Dendritic cell treated with granulocyte-macrophage colony-stimulating factor and Interleukin-4, amounts not matched to agents 40 ng/mL and 50 ng/mL, for 4 days (primary cell): ENCODE measurements around the gene PDLIM5.
"Not testable (repeated sequence)": the region's sequence is repeated elsewhere in the genome, so short reads cannot be mapped to it uniquely, and the experiment has no call there.

Experiments used
- H3K27ac Mint-ChIP-seq: one replicate; pipeline ENCODE4 v1.8.0; 2022; ENCODE audit warnings: mild to moderate bottlenecking, mixed read lengths
- H3K27me3 Mint-ChIP-seq: one replicate; pipeline ENCODE4 v1.8.0; 2022; ENCODE audit warnings: mild to moderate bottlenecking, mixed read lengths
- H3K36me3 Mint-ChIP-seq: one replicate; pipeline ENCODE4 v1.8.0; 2022; ENCODE audit warnings: low read depth, mixed read lengths
- H3K4me1 Mint-ChIP-seq: one replicate; pipeline ENCODE4 v1.8.0; 2022; ENCODE audit warnings: low read depth, mixed read lengths
- H3K4me3 Mint-ChIP-seq: one replicate; pipeline ENCODE4 v1.8.0; 2022; ENCODE audit warnings: mild to moderate bottlenecking, moderate library complexity, mixed read lengths
- H3K9me3 Mint-ChIP-seq: one replicate; pipeline ENCODE4 v1.8.0; 2022; ENCODE audit warnings: mixed read lengths
- intact Hi-C: fragments of 100-400 bp; cut with micrococcal nuclease; formaldehyde crosslinking; loops from one replicate; pipeline ENCODE4 v1.15.0; 2022

The PDLIM5 gene

DNA sequence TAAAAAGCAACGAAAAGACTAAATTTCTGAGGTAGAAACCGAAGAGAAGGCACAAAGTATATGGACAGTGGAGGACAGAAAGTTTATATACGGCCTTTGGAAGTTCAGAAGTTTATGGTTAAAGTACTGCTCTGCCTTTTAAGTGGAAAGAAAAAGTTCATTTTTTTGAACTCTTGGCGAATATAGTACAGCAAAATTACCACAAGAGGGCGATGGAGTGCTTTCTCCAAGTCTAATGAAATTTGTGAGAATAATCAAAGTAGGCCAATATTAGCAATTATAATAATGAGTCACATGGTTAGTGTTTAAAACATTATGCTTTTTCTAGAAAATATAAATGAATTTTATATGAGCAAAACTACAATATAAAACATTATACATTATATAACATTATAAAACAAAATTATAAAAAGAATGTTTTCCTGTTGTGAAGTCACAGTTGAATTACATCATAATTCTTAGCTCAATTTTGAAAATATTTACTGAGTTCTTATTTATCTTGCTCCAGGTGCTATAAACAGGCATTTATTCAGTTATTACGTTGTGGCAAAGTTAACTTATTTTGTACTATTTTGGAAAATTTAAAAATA is 169.8 kb downstream of the PDLIM5 start:
- Mint-ChIP-seq H3K27ac (no peak overlapping the region), H3K4me1 (no peaks in the 10 kb centered on the region), H3K36me3 (peaks cover 59% of the 10 kb centered on the region), H3K27me3 (no peaks in the 10 kb centered on the region), H3K4me3 (no peak overlapping the region), H3K9me3 (no peaks in the 10 kb centered on the region)
- intact Hi-C loops, result loop anchor here (1.0 kb wide), 1 partner anchor 504 kb away; no protein-coding TSS in a partner anchor

DNA sequence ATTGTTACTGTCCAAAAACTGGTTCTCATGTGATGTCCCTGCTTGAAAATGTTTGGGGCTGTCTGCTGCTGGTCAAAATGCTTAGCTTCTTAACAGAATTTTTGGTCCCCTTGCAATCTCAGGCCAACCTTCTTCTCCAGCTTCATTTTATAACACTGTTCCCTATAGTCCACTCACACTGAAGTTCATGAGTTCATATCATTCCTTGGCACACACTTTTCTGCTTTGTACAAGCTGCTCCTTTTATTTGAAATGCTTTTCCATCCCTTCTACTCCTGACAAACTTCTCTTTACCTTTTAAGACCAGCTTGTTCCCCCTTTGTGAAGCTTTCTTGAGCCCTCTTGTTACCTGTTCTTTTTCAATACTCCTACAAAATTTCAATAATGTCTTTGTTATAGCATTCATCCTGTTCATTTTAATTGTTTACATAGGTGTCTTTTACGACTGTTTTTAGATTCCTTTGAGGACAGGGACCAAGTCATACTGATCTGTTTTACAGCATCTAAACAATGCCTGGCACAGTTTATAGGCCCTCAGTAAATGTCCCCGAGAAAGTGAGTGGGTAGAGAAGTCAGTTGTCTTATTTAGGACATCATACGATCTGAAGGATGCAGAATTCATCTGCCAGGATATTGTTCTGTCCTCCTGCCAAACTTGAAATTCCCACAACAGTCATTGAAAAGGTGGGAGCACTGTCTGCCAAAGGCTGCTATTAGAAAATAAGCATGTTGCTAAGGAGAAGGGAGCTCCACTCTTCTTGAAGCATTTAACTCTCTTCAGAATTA is 171.6 kb downstream of the PDLIM5 start:
- Mint-ChIP-seq H3K36me3 (peaks cover 45% of the 10 kb centered on the region), H3K9me3 (no peaks in the 10 kb centered on the region), H3K4me3 (no peak overlapping the region), H3K27me3 (no peaks in the 10 kb centered on the region), H3K4me1 (no peaks in the 10 kb centered on the region), H3K27ac (no peak overlapping the region)
- intact Hi-C loops, result no loop called here

DNA sequence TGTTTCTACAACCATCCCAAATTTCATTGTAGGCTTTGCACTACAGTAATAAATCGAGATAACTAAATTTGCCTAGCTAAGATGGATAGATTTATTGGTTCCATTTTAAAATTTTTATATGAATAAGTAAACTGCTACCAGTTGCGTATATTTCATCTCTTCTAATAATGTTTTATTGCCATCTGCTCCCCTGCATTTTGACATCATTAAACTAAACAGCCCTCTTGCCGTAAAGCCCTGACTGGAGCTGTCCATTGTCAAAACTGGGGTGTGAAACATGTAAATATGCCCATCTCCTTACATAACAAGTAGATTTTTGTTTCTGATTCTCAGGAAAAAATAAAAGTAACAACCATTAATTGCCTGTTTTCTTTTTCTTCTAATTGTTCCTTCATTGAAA is 175.2 kb downstream of the PDLIM5 start:
- Mint-ChIP-seq H3K4me1 (no peaks in the 10 kb centered on the region), H3K9me3 (no peaks in the 10 kb centered on the region), H3K27ac (no peak overlapping the region), H3K27me3 (no peaks in the 10 kb centered on the region), H3K4me3 (no peak overlapping the region), H3K36me3 (peaks cover 32% of the 10 kb centered on the region)
- intact Hi-C loops, result no loop called here

DNA sequence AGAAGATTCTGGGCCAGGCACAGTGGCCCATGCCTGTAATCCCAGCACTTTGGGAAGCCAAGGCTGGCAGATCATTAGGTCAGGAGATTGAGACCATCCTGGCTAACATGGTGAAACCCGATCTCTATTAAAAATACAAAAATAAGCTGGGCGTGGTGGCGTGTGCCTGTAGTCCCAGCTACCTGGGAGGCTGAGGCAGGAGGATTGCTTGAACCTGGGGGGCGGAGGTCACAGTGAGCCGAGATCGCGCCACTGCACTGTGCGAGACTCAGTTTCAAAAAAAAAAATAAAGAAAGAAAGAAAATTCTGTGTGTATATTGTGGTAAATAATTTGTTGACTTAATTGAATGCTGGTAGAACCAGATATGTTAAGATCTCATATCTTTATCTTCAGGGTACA is 177.3 kb downstream of the PDLIM5 start:
- H3K4me3 Mint-ChIP-seq, H3K27me3 Mint-ChIP-seq, H3K9me3 Mint-ChIP-seq, H3K4me1 Mint-ChIP-seq, intact Hi-C loops, H3K27ac Mint-ChIP-seq: not testable (repeated sequence)
- H3K36me3 Mint-ChIP-seq, result peaks cover 21% of the 10 kb centered on the region

DNA sequence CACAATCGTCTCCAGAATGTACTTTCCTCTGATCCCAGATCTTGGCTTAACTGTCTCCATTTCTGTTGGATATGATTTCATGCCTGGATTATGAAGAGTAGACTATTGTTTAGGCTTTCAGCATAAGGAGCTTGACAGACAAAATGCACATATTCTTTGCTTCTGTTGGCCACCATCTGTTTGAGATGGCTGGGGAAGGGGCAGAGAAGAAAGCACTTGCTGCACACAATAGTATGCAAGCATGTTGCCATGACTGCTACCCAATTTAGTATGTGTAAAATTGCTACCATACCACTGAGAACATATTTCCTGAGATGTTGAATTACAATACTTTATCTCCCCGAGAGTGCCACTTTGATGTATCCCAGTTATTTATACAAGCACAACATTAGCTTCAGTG is 178.1 kb downstream of the PDLIM5 start:
- Mint-ChIP-seq H3K36me3 (peaks cover 13% of the 10 kb centered on the region), H3K27ac (no peak overlapping the region), H3K4me3 (no peak overlapping the region), H3K27me3 (no peaks in the 10 kb centered on the region), H3K9me3 (no peaks in the 10 kb centered on the region), H3K4me1 (no peaks in the 10 kb centered on the region)
- intact Hi-C loops, result no loop called here

DNA sequence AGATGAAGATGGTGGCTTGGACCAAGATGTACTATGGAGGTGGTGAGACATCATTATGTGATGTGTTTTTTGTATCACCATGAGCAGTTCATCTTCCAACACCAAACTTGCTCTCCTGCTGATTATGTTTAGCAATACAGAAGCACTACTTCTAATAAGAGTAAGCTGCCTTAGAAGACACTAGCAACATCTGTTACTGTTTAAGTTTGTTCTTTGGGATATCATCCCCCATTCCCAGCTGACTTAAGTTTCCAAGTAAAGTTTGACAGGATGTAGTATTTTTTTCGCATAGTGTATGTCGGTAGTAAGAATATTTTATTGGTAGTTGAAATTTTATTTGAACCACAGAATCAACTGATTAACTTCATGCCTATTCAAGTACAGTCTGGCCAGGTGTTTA is 182.5 kb downstream of the PDLIM5 start:
- Mint-ChIP-seq H3K36me3 (peaks cover 29% of the 10 kb centered on the region), H3K9me3 (no peaks in the 10 kb centered on the region), H3K4me3 (no peak overlapping the region), H3K27me3 (no peaks in the 10 kb centered on the region), H3K27ac (no peak overlapping the region), H3K4me1 (no peaks in the 10 kb centered on the region)
- intact Hi-C loops, result no loop called here

DNA sequence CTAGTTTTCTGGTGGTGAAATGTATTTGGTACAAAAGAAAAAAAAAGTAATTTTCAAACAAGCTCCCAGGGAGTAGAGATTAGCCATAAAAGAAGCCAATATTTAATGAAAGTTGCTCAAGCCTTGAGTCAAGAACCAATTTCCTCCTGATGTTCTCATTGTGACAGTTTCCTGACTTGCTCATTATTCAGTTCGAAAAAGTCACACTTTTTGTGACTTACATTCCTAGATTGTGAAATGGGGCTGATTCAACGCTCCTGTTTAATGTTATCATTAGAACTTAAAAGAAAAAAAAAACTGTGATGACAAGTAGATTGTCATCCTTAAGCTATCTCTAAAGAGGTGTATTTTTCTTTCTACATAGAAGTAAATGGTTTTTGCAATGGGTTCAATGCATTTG is 183.4 kb downstream of the PDLIM5 start:
- no peak overlapping the region for H3K27ac Mint-ChIP-seq
- no peaks in the 10 kb centered on the region for H3K9me3 Mint-ChIP-seq
- intact Hi-C loops, result no loop called here
- H3K4me3 Mint-ChIP-seq, result no peak overlapping the region
- no peaks in the 10 kb centered on the region for H3K27me3 Mint-ChIP-seq
- no peaks in the 10 kb centered on the region for H3K4me1 Mint-ChIP-seq
- peaks cover 37% of the 10 kb centered on the region for H3K36me3 Mint-ChIP-seq

DNA sequence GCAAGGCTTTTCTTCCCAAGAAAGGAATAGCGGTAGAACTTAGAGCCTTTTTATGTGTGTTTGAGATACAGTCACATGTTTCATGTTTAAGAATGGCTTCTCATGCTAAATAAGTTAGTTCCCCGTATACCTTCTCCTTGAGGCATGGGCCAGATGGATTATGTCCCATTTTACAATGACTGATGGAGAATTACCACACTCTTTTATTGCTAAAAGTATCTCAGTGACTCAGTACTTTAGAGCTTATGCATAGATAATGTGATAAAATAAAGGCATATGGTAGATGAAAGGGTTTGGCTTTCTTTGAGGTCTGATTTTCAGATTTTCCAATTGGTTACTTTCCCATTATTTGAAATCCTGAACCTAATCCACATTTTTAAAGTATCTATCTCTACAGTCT is 184.3 kb downstream of the PDLIM5 start:
- Mint-ChIP-seq H3K36me3 (peaks cover 42% of the 10 kb centered on the region), H3K27me3 (no peaks in the 10 kb centered on the region), H3K9me3 (no peaks in the 10 kb centered on the region), H3K4me3 (no peak overlapping the region), H3K4me1 (no peaks in the 10 kb centered on the region), H3K27ac (no peak overlapping the region)
- intact Hi-C loops, result no loop called here

DNA sequence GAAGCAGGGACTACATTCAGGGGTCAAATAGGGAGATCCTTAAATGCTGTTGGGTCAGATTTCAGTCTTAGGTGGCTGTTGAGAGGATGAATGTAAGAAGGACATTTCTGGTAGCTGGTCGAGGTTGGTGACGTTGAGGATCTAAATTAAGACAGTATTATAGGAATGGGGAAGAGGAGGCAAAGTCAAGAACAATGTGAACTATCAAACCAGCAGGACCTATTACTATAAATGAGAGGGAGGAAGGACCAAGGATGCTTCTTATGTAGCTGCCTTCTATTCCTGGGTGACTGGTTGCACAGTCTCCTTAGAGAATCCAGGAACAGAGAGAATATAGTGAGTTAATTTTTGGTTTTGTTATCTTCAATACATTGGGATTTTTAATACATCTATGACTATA is 187.6 kb downstream of the PDLIM5 start:
- Mint-ChIP-seq H3K27me3 (no peaks in the 10 kb centered on the region), H3K4me1 (no peaks in the 10 kb centered on the region), H3K9me3 (no peaks in the 10 kb centered on the region), H3K27ac (no peak overlapping the region), H3K36me3 (peaks cover 36% of the 10 kb centered on the region), H3K4me3 (no peak overlapping the region)
- intact Hi-C loops, result no loop called here

DNA sequence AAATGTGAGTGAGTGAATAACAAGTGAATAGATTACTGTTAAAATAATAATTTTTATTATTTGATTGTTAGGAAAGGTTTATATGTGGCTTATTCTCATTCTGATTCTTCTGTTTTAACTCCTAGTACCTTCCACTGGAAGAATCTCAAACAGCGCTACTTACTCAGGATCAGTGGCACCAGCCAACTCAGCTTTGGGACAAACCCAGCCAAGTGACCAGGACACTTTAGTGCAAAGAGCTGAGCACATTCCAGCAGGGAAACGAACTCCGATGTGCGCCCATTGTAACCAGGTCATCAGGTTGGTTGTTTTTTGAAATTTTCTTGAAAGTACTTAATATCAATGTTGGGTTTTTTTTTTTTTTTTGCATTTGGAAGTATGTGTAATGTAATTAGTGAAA is 188.4 kb downstream of the PDLIM5 start:
- H3K27me3 Mint-ChIP-seq, result no peaks in the 10 kb centered on the region
- H3K4me3 Mint-ChIP-seq, result no peak overlapping the region
- no peaks in the 10 kb centered on the region for H3K9me3 Mint-ChIP-seq
- no peak overlapping the region for H3K27ac Mint-ChIP-seq
- no peaks in the 10 kb centered on the region for H3K4me1 Mint-ChIP-seq
- intact Hi-C loops, result no loop called here
- H3K36me3 Mint-ChIP-seq, result peaks cover 44% of the 10 kb centered on the region

DNA sequence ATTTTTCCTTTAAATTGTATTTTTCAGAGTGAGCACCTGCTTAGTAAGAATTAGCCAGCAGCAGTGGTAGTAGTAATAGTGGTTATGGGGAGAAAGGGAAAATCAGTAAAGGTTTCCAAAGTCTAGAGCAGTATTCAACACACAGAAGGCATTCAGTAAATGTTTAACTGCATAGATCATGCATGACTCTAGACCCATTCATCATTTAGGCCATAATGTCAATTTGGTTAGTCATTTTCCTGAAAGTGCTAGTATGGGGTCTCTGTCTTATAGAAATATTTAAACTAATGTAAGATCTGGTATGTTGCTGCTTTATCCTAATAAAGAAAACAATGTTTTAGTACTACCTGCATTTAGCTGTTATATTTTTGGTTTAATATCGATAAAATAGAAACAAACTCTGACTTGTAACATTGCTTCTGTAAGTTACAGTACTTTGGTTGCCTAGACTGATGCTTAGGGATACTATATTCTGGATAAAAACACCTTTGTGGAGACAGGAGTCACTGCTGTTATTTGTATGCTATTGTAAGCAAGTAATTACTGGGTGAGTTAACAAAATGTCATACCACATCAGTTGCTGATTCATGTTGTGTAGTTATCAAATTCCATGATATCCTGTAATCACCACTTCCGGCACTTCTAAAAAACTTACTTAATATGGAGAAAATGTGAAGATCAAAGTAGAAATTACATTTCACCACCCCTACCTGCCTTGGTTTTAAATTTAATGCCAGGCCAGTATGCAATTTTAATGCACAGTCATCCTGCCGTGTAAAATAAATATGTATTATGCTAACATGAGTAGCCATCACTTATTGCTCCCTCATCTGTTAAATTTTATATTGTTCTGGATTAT is 190.2 kb downstream of the PDLIM5 start:
- H3K9me3 Mint-ChIP-seq, result no peaks in the 10 kb centered on the region
- no peaks in the 10 kb centered on the region for H3K4me1 Mint-ChIP-seq
- H3K27ac Mint-ChIP-seq, result no peak overlapping the region
- H3K36me3 Mint-ChIP-seq, result peaks cover 62% of the 10 kb centered on the region
- no peaks in the 10 kb centered on the region for H3K27me3 Mint-ChIP-seq
- H3K4me3 Mint-ChIP-seq, result no peak overlapping the region
- intact Hi-C loops, result no loop called here

DNA sequence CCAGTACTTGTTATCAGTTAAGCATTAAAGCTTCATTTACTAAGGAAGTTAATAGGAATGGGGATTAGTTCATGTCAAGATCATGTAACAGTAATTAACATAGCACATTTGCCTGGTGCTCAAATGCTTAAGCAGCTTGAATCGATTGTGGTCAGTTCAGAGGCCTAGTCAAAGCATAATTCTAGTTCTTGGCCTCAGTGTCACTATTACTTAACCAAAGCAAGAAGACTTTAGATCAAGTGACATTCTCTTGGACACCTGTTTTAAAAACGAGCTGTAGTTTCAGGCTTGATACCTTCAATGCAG is 190.8 kb downstream of the PDLIM5 start:
- Mint-ChIP-seq H3K4me3 (no peak overlapping the region), H3K27me3 (no peaks in the 10 kb centered on the region), H3K9me3 (no peaks in the 10 kb centered on the region), H3K4me1 (no peaks in the 10 kb centered on the region), H3K36me3 (peaks cover 62% of the 10 kb centered on the region), H3K27ac (no peak overlapping the region)
- intact Hi-C loops, result no loop called here

DNA sequence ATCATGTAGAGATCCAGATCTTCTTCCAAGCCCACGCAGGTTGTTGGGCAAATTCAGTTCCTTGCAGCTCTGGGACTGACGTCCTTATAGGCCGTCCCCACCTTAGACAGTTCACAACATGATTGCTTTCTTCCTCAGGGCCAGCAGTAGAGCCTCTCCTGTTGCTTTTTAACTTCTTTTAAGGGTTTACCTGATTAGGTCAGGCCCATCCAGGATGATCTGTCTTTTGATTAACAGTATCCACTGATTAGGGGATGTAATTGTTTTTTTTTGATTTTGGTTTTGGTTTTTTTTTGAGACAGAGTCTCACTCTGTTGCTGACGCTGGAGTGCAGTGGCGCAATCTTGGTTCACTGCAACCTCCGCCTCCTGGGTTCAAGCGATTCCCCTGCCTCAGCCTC is 197.0 kb downstream of the PDLIM5 start:
- intact Hi-C loops, result no loop called here
- no peak overlapping the region for H3K27ac Mint-ChIP-seq
- H3K9me3 Mint-ChIP-seq, result no peaks in the 10 kb centered on the region
- no peak overlapping the region for H3K4me3 Mint-ChIP-seq
- no peaks in the 10 kb centered on the region for H3K27me3 Mint-ChIP-seq
- no peaks in the 10 kb centered on the region for H3K4me1 Mint-ChIP-seq
- H3K36me3 Mint-ChIP-seq, result peaks cover 58% of the 10 kb centered on the region

DNA sequence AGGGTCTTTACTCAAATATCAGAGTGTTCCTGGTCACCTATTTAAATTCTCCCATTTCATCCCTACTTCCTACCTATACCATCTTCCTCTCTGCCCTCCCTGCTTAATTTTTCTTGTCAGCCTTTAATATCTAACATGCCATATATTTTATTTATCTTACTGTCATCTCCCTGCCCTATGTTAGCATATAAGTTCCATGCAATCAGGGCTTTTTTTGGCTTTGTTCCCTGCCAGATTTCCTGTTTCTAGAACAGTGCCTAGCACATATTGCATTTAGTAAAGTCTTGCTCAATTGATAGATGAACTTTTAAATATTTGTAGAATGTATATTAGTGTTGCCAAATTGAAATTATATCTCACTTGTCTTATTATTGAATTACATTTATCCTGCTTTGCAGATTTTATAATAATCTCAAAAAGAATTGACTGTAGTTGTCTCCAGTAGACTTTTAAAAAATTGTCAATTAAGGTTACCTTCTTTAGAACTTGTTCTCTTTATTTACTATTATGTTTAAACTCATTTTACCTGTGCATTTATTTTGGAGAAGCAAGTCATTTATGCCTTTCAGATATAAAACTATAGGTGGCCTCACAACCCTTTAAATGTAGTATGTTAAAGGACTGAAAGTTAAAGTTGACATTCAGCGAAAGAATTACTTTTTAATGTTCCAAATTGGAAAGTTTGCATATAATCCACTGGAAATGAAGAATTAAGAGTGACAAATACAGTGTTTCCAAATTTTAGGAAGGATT is 197.8 kb downstream of the PDLIM5 start:
- H3K27ac Mint-ChIP-seq, result no peak overlapping the region
- peaks cover 62% of the 10 kb centered on the region for H3K36me3 Mint-ChIP-seq
- H3K4me3 Mint-ChIP-seq, result no peak overlapping the region
- no peaks in the 10 kb centered on the region for H3K9me3 Mint-ChIP-seq
- intact Hi-C loops, result no loop called here
- no peaks in the 10 kb centered on the region for H3K4me1 Mint-ChIP-seq
- H3K27me3 Mint-ChIP-seq, result no peaks in the 10 kb centered on the region
